ENCODE measurements around the gene PAPOLA. TPM values are rescaled to one million over a fixed set of nuclear protein-coding genes. Genes with fewer than 3 reads are reported as not detected.

PAPOLA gene
- total and polyA plus RNA-seq, 2 of the 4 experiments (the other 2 are of a cell fraction), result 73.8 to 128 TPM

- Histone ChIP-seq H3K36me3 (ENCODE audit: control insufficient read depth, insufficient read depth, low read length) (no peaks in the 10 kb centered on the region), H3K4ac (ENCODE audit: low read depth, low read length) (no peak overlapping the region), H2AFZ (replicated peaks; ENCODE audit: low read length, poor library complexity) (peak overlapping the region; percentile 43), H2BK120ac (ENCODE audit: low read depth, low read length) (no peak overlapping the region), H3K79me1 (ENCODE audit: low read depth in 1 of 2, low read length in 2 of 2) (no peaks in the 10 kb centered on the region), H4K5ac (ENCODE audit: low read depth, low read length) (no peak overlapping the region), H3K14ac (replicated peaks; ENCODE audit: low read depth, low read length) (no peak overlapping the region), H2AK9ac (replicated peaks; ENCODE audit: low read depth, low read length, poor library complexity) (no peak overlapping the region), H3K9ac (ENCODE audit: low read depth, low read length) (no peak overlapping the region), H4K20me1 (ENCODE audit: insufficient read depth, low read length) (no peaks in the 10 kb centered on the region), H4K91ac (ENCODE audit: insufficient read depth, low read depth, low read length) (no peak overlapping the region), H2BK20ac (ENCODE audit: low read depth, low read length) (no peak overlapping the region), H2BK15ac (ENCODE audit: low read depth, low read length) (no peak overlapping the region), H2BK5ac (ENCODE audit: low read depth, low read length, poor library complexity, severe bottlenecking) (no peak overlapping the region), H3K9me3 (ENCODE audit: control insufficient read depth, insufficient read depth, low read length) (no peaks in the 10 kb centered on the region), H3K23ac (ENCODE audit: low read depth, low read length) (no peak overlapping the region), H4K8ac (ENCODE audit: low read depth in 2 of 2, low read length in 2 of 2) (no peak overlapping the region), H3K18ac (ENCODE audit: low read depth, low read length) (no peak overlapping the region), H2AK5ac (ENCODE audit: low read depth, low read length) (no peak overlapping the region), H3K27me3 (ENCODE audit: control insufficient read depth, insufficient read depth, low read length) (peaks cover 2% of the 10 kb centered on the region; the same call in 1 of the 2 replicates), H3K4me1 (ENCODE audit: control insufficient read depth, insufficient read depth, low read length) (no peaks in the 10 kb centered on the region), H3K9me1 (ENCODE audit: insufficient read depth, low read length) (no peaks in the 10 kb centered on the region), H3K27ac (ENCODE audit: insufficient read depth, low read length) (no peak overlapping the region), H3K56ac (ENCODE audit: extremely low read depth, insufficient read depth, low read length) (no peak overlapping the region), H3K4me3 (ENCODE audit: insufficient read depth, low read depth, low read length) (no peak overlapping the region), H3K4me2 (ENCODE audit: low read depth, low read length) (no peak overlapping the region)
- POLR2A ChIA-PET (ENCODE audit: unreplicated experiment), result no interaction called here
- no TSS peak for BruUV-seq (replicated peaks)
- dilution Hi-C loops (cut with HindIII; ENCODE audit: low sequenced_read_pairs, unreplicated experiment) (no loop called here), in situ Hi-C loops (cut with MboI; ENCODE audit: low sequenced_read_pairs) (no loop called here), intact Hi-C loops (cut with micrococcal nuclease) (no loop called here)
- TF ChIP-seq USF2 (IDR thresholded peaks at IDR 0.05; ENCODE audit: low read depth, low read length), result no peak
- TF ChIP-seq RCOR1 (IDR thresholded peaks at IDR 0.05; ENCODE audit: insufficient replicate concordance, low read length), result no peak
- no peak for TF ChIP-seq FOS (IDR thresholded peaks at IDR 0.05; ENCODE audit: low read depth, low read length)
- TF ChIP-seq, protein P1, sequence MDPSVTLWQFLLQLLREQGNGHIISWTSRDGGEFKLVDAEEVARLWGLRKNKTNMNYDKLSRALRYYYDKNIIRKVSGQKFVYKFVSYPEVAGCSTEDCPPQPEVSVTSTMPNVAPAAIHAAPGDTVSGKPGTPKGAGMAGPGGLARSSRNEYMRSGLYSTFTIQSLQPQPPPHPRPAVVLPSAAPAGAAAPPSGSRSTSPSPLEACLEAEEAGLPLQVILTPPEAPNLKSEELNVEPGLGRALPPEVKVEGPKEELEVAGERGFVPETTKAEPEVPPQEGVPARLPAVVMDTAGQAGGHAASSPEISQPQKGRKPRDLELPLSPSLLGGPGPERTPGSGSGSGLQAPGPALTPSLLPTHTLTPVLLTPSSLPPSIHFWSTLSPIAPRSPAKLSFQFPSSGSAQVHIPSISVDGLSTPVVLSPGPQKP (IDR thresholded peaks at IDR 0.05; ENCODE audit: borderline replicate concordance, low read depth, low read length), result no peak
- TF ChIP-seq MAZ (IDR thresholded peaks at IDR 0.05; ENCODE audit: borderline replicate concordance, low read depth, low read length), result no peak
- no peak for TF ChIP-seq MXI1 (IDR thresholded peaks at IDR 0.05; ENCODE audit: borderline replicate concordance, low read depth, low read length)
- no peak for TF ChIP-seq MAFK (IDR thresholded peaks at IDR 0.05; ENCODE audit: low read depth, low read length)
- TF ChIP-seq POLR2A (IDR thresholded peaks at IDR 0.05; ENCODE audit: low read depth, low read length), result no peak
- no peak for TF ChIP-seq RFX5 (IDR thresholded peaks at IDR 0.05; ENCODE audit: low read depth, low read length)
- TF ChIP-seq CEBPB (IDR thresholded peaks at IDR 0.05; ENCODE audit: low read depth, low read length), result no peak
- no peak for TF ChIP-seq RAD21 (IDR thresholded peaks at IDR 0.05; ENCODE audit: low read length)
- TF ChIP-seq BHLHE40 (IDR thresholded peaks at IDR 0.05; ENCODE audit: low read depth, low read length), result no peak
- TF ChIP-seq NFE2L2 (IDR thresholded peaks at IDR 0.05; ENCODE audit: low read depth, low read length), result no peak
- TF ChIP-seq CHD1 (IDR thresholded peaks at IDR 0.05; ENCODE audit: low read depth, low read length), result no peak
- no peak for TF ChIP-seq SMC3 (IDR thresholded peaks at IDR 0.05; ENCODE audit: low read depth, low read length)
- TF ChIP-seq, protein P2, sequence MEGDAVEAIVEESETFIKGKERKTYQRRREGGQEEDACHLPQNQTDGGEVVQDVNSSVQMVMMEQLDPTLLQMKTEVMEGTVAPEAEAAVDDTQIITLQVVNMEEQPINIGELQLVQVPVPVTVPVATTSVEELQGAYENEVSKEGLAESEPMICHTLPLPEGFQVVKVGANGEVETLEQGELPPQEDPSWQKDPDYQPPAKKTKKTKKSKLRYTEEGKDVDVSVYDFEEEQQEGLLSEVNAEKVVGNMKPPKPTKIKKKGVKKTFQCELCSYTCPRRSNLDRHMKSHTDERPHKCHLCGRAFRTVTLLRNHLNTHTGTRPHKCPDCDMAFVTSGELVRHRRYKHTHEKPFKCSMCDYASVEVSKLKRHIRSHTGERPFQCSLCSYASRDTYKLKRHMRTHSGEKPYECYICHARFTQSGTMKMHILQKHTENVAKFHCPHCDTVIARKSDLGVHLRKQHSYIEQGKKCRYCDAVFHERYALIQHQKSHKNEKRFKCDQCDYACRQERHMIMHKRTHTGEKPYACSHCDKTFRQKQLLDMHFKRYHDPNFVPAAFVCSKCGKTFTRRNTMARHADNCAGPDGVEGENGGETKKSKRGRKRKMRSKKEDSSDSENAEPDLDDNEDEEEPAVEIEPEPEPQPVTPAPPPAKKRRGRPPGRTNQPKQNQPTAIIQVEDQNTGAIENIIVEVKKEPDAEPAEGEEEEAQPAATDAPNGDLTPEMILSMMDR (conservative IDR thresholded peaks at IDR 0.05; ENCODE audit: low read depth, low read length), result no peak
- 40% methylated on average over 1 of the region's 16 CpGs; no CpG with 5 or more reads in 1 of the 2 experiments for WGBS, 2 experiments (ENCODE audit: extremely low coverage in 2 of 2, insufficient read length in 1 of 2)
- DNase-seq (no peak), ATAC-seq (ENCODE audit: low read depth) (no peak)
- CTCF ChIA-PET, result no interaction called here
These were observed 112.3 kb downstream of the PAPOLA start for GRCh38 chr14:96614481-96614881.

Data from IMR-90 (cell line).